ENCODE results near the gene ZWILCH. TPM values are rescaled to one million over a fixed set of nuclear protein-coding genes. Genes with fewer than 3 reads are reported as not detected.
"Not testable (repeated sequence)": the region's sequence is repeated elsewhere in the genome, so short reads cannot be mapped to it uniquely, and the experiment has no call there.

The ZWILCH gene
- total and polyA plus RNA-seq, 2 of the 4 experiments (the other 2 are of a cell fraction): 10.5 to 22.2 TPM

GRCh38 chr15:66500346-66500745 is 4.8 kb upstream of the ZWILCH start:
- H2BK120ac ChIP-seq (ENCODE audit: low read depth, low read length); H3K27ac ChIP-seq (ENCODE audit: insufficient read depth, low read length); H3K56ac ChIP-seq (ENCODE audit: extremely low read depth, insufficient read depth, low read length); H2AFZ ChIP-seq (replicated peaks; ENCODE audit: low read length, poor library complexity); CTCF ChIA-PET; H3K9me1 ChIP-seq (ENCODE audit: insufficient read depth, low read length); H2BK15ac ChIP-seq (ENCODE audit: low read depth, low read length); H3K4me2 ChIP-seq (ENCODE audit: low read depth, low read length); H3K27me3 ChIP-seq (ENCODE audit: control insufficient read depth, insufficient read depth, low read length); DNase-seq; in situ Hi-C loops (cut with MboI; ENCODE audit: low sequenced_read_pairs); H4K91ac ChIP-seq (ENCODE audit: insufficient read depth, low read depth, low read length); BruUV-seq (replicated peaks); ATAC-seq (ENCODE audit: low read depth); H4K5ac ChIP-seq (ENCODE audit: low read depth, low read length); H4K8ac ChIP-seq (ENCODE audit: low read depth in 2 of 2, low read length in 2 of 2); H3K4me3 ChIP-seq (ENCODE audit: insufficient read depth, low read depth, low read length); H2BK20ac ChIP-seq (ENCODE audit: low read depth, low read length); H3K14ac ChIP-seq (replicated peaks; ENCODE audit: low read depth, low read length); H2AK9ac ChIP-seq (replicated peaks; ENCODE audit: low read depth, low read length, poor library complexity); H2AK5ac ChIP-seq (ENCODE audit: low read depth, low read length); POLR2A ChIA-PET (ENCODE audit: unreplicated experiment); H2BK5ac ChIP-seq (ENCODE audit: low read depth, low read length, poor library complexity, severe bottlenecking); H3K4ac ChIP-seq (ENCODE audit: low read depth, low read length); H3K9me3 ChIP-seq (ENCODE audit: control insufficient read depth, insufficient read depth, low read length); dilution Hi-C loops (cut with HindIII; ENCODE audit: low sequenced_read_pairs, unreplicated experiment); H3K9ac ChIP-seq (ENCODE audit: low read depth, low read length); H3K18ac ChIP-seq (ENCODE audit: low read depth, low read length); H3K23ac ChIP-seq (ENCODE audit: low read depth, low read length); H3K4me1 ChIP-seq (ENCODE audit: control insufficient read depth, insufficient read depth, low read length): not testable (repeated sequence)
- peaks cover 35% of the 10 kb centered on the region for H3K36me3 ChIP-seq (ENCODE audit: control insufficient read depth, insufficient read depth, low read length)
- H4K20me1 ChIP-seq (ENCODE audit: insufficient read depth, low read length): peaks cover 61% of the 10 kb centered on the region
- WGBS, 2 experiments (ENCODE audit: extremely low coverage in 2 of 2, insufficient read length in 1 of 2): no CpG with 5 or more reads among the region's 7 CpGs
- intact Hi-C loops (cut with micrococcal nuclease): loop anchor here (5.0 to 10.0 kb wide), 2 partner anchors 204 to 547 kb away; partner anchors contain the start of gene SMAD6
- H3K79me1 ChIP-seq (ENCODE audit: low read depth in 1 of 2, low read length in 2 of 2): peaks cover 14 to 24% of the 10 kb centered on the region in 2 experiments
